ENCODE measurements around the gene BHLHA15.
"Not testable (repeated sequence)": the region's sequence is repeated elsewhere in the genome, so short reads cannot be mapped to it uniquely, and the experiment has no call there.

The BHLHA15 gene

GRCh38 chr7:98214811-98215321 lies 3.6 kb downstream of the BHLHA15 start:
- Histone ChIP-seq H3K4me3 (ENCODE audit: low read depth, low read length) (no peak overlapping the region), H3K27me3 (ENCODE audit: control insufficient read depth, insufficient read depth, low read length) (no peaks in the 10 kb centered on the region), H3K9me3 (ENCODE audit: control insufficient read depth, insufficient read depth, low read length) (no peaks in the 10 kb centered on the region), H3K36me3 (ENCODE audit: control insufficient read depth, insufficient read depth, low read length) (peaks cover 3% of the 10 kb centered on the region), H3K4me1 (ENCODE audit: control insufficient read depth, insufficient read depth, low read length) (peaks cover 2% of the 10 kb centered on the region), H3K9ac (ENCODE audit: low read depth, low read length) (no peak overlapping the region)

DNA sequence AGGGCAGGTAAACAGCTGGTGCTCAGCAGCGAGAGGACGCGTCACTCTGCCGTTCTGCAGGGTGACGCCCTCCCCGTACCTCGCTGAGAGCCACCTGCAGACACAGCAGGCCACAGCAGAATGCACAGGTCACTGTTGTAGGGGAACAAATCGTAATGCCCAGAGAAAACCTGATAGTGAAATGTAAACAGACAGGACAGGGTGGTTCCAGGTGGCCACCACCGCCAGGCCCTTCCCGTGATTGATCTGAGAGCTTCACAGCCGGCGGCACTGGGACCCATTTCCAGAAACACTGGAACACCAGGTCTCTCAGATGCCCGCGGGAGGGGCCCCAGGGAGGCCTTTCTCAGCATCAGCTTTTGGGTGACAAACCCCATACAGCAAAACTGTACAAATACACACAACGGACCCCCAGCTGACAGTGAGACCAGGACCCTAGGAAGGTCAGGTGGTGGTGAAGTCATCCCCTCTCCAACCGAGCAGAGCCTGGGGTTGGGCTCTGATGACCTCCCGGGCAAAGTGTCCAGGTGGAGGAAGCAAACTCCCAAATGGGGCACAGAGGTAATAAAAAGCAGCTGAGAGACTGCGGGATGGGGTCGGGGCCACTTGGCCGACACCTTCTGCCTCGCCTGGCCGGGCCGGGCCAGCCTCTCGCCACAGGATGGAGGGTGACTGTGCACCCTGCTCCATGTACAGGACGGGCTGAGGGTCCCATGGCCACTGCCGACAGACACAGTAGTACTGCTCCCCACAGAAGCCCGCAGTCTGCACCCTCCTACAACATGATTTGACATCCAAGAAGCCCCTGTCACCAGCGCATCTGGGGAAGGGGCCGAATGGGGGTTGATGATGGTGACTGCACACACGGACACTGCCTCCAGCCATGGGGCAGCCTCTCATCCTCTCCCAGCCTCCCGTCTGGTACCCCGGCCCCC lies 4.6 kb downstream of the BHLHA15 start:
- Histone ChIP-seq H3K27me3 (ENCODE audit: control insufficient read depth, insufficient read depth, low read length) (no peaks in the 10 kb centered on the region), H3K4me1 (ENCODE audit: control insufficient read depth, insufficient read depth, low read length) (peaks cover 2% of the 10 kb centered on the region), H3K9me3 (ENCODE audit: control insufficient read depth, insufficient read depth, low read length) (no peaks in the 10 kb centered on the region), H3K36me3 (ENCODE audit: control insufficient read depth, insufficient read depth, low read length) (peaks cover 3% of the 10 kb centered on the region), H3K9ac (ENCODE audit: low read depth, low read length) (no peak overlapping the region), H3K4me3 (ENCODE audit: low read depth, low read length) (no peak overlapping the region)

GRCh38 chr7:98216941-98217622 lies 5.8 kb downstream of the BHLHA15 start:
- Histone ChIP-seq H3K9me3 (ENCODE audit: control insufficient read depth, insufficient read depth, low read length) (no peaks in the 10 kb centered on the region), H3K9ac (ENCODE audit: low read depth, low read length) (no peak overlapping the region), H3K36me3 (ENCODE audit: control insufficient read depth, insufficient read depth, low read length) (peaks cover 6% of the 10 kb centered on the region), H3K4me3 (ENCODE audit: low read depth, low read length) (no peak overlapping the region), H3K27me3 (ENCODE audit: control insufficient read depth, insufficient read depth, low read length) (no peaks in the 10 kb centered on the region), H3K4me1 (ENCODE audit: control insufficient read depth, insufficient read depth, low read length) (no peaks in the 10 kb centered on the region)

DNA sequence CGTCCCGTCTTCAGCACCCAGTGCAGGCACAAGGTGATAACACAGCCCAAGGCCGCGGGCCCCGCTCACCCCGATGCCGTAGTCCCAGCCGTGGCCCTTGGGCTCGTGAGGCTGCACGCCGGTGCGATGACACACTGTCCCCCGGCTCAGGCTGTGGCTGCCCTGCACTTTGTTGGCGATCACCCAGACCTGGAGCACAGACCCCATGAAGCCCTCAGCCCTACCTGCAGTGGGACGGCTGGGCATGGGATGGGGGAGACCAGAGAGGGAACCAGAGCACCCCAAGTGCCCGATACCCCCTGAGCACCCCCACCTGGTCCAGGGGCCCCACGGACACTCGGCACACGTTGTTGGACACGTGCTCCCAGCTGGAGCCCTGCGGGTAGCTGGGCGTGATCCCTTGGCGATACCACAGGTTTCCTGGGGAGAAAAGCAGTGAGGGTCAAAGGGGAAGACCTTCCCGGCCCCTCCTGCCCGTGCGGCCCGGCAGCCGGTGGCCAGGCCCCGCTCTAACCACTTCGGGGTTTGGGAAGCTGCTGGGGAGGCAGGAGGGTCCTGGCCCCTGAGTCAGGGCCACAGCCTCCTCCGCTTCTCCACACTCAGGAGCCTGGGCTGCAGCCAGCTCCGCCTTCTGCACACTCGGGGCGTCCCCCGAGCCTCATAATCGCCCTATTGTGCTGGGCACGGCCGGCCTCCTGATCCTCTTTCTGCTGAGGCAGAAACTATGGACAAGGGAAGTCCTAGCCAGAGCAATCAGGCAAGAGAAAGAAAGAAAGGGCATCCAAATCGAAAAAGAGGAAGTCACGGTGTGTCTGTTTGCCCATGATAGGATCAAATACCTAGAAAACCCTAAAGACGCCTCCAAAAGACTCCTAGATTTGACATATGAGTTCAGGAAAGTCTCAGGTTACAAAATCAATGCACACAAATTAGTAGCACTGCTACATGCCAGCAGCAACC lies 6.7 kb downstream of the BHLHA15 start:
- Histone ChIP-seq H3K36me3 (ENCODE audit: control insufficient read depth, insufficient read depth, low read length) (peaks cover 6% of the 10 kb centered on the region), H3K9me3 (ENCODE audit: control insufficient read depth, insufficient read depth, low read length) (no peaks in the 10 kb centered on the region), H3K4me3 (ENCODE audit: low read depth, low read length) (no peak overlapping the region), H3K9ac (ENCODE audit: low read depth, low read length) (no peak overlapping the region), H3K27me3 (ENCODE audit: control insufficient read depth, insufficient read depth, low read length) (no peaks in the 10 kb centered on the region), H3K4me1 (ENCODE audit: control insufficient read depth, insufficient read depth, low read length) (no peaks in the 10 kb centered on the region)

DNA sequence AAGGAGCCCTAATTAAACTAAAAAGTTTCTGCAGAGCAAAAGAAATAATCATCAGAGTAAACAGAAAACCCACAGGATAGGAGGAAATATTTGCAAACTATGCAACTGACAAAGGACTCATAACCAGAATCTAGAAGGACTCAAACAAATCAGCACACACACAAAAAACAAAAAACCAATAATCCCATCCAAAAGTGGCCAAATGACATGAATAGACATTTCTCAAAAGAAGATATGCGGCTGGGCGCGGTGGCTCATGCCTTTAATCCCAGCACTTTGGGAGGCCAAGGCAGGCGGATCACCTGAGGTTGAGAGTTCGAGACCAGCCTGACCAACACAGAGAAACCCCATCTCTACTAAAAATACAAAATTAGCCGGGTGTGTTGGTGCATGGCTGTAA lies 8.1 kb downstream of the BHLHA15 start:
- not testable (repeated sequence) for H3K9ac ChIP-seq (ENCODE audit: low read depth, low read length); H3K27me3 ChIP-seq (ENCODE audit: control insufficient read depth, insufficient read depth, low read length); H3K4me3 ChIP-seq (ENCODE audit: low read depth, low read length); H3K4me1 ChIP-seq (ENCODE audit: control insufficient read depth, insufficient read depth, low read length); H3K36me3 ChIP-seq (ENCODE audit: control insufficient read depth, insufficient read depth, low read length); H3K9me3 ChIP-seq (ENCODE audit: control insufficient read depth, insufficient read depth, low read length)

DNA sequence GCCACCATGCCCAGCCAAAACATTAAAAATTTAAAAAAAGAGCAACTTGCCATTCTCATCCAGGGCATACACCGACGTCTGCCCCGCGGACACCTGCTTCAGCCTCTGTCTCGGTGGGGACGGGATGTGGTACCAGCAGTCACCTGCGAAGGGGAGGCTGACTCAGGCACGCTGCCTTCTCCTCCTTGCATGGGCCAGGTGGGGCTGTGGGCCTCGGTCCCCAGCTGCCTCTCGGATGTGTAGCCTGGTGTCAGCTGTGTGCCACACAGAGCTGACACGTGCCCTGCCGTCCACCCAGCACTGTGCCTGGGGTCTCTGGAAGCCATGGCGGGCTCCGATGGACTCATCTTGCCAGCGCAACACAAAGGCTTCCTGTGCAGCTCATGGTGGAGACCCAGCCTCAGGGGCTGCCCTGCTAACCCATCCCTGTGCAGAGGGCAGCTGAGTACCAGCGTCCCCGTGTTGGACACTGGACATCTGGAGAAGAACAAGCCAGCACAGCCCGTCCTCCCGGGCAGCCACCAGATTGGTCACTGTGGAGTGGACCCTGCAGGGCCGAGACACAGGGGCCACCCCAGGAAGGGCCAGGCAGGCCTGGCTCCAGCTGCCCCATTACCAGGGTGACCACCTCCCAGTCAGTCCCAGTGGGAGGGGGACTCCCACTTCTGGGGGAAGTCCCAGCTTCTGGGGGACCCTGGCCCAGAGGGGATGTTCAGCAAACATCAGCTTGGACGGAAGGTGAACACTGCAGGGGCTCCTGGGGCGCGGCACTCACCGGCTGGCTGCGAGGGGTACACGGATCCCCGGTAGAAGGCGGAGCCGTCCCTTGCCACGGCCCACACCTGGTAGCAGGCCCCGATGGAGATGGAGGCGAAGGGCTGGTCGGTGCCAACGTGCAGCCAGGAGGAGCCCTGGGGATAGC lies 10.6 kb downstream of the BHLHA15 start:
- no peak overlapping the region for H3K9ac ChIP-seq (ENCODE audit: low read depth, low read length)
- no peaks in the 10 kb centered on the region for H3K9me3 ChIP-seq (ENCODE audit: control insufficient read depth, insufficient read depth, low read length)
- H3K4me3 ChIP-seq (ENCODE audit: low read depth, low read length): no peak overlapping the region
- H3K36me3 ChIP-seq (ENCODE audit: control insufficient read depth, insufficient read depth, low read length): peaks cover 12% of the 10 kb centered on the region
- H3K4me1 ChIP-seq (ENCODE audit: control insufficient read depth, insufficient read depth, low read length): no peaks in the 10 kb centered on the region
- no peaks in the 10 kb centered on the region for H3K27me3 ChIP-seq (ENCODE audit: control insufficient read depth, insufficient read depth, low read length)

GRCh38 chr7:98222533-98223195 lies 11.4 kb downstream of the BHLHA15 start:
- H3K36me3 ChIP-seq (ENCODE audit: control insufficient read depth, insufficient read depth, low read length): peaks cover 12% of the 10 kb centered on the region
- no peak overlapping the region for H3K9ac ChIP-seq (ENCODE audit: low read depth, low read length)
- no peaks in the 10 kb centered on the region for H3K27me3 ChIP-seq (ENCODE audit: control insufficient read depth, insufficient read depth, low read length)
- H3K9me3 ChIP-seq (ENCODE audit: control insufficient read depth, insufficient read depth, low read length): no peaks in the 10 kb centered on the region
- no peak overlapping the region for H3K4me3 ChIP-seq (ENCODE audit: low read depth, low read length)
- H3K4me1 ChIP-seq (ENCODE audit: control insufficient read depth, insufficient read depth, low read length): no peaks in the 10 kb centered on the region

GRCh38 chr7:98223351-98223897 lies 12.2 kb downstream of the BHLHA15 start:
- H3K4me1 ChIP-seq (ENCODE audit: control insufficient read depth, insufficient read depth, low read length): no peaks in the 10 kb centered on the region
- no peaks in the 10 kb centered on the region for H3K27me3 ChIP-seq (ENCODE audit: control insufficient read depth, insufficient read depth, low read length)
- H3K9ac ChIP-seq (ENCODE audit: low read depth, low read length): no peak overlapping the region
- H3K9me3 ChIP-seq (ENCODE audit: control insufficient read depth, insufficient read depth, low read length): no peaks in the 10 kb centered on the region
- no peak overlapping the region for H3K4me3 ChIP-seq (ENCODE audit: low read depth, low read length)
- H3K36me3 ChIP-seq (ENCODE audit: control insufficient read depth, insufficient read depth, low read length): peaks cover 9% of the 10 kb centered on the region

DNA sequence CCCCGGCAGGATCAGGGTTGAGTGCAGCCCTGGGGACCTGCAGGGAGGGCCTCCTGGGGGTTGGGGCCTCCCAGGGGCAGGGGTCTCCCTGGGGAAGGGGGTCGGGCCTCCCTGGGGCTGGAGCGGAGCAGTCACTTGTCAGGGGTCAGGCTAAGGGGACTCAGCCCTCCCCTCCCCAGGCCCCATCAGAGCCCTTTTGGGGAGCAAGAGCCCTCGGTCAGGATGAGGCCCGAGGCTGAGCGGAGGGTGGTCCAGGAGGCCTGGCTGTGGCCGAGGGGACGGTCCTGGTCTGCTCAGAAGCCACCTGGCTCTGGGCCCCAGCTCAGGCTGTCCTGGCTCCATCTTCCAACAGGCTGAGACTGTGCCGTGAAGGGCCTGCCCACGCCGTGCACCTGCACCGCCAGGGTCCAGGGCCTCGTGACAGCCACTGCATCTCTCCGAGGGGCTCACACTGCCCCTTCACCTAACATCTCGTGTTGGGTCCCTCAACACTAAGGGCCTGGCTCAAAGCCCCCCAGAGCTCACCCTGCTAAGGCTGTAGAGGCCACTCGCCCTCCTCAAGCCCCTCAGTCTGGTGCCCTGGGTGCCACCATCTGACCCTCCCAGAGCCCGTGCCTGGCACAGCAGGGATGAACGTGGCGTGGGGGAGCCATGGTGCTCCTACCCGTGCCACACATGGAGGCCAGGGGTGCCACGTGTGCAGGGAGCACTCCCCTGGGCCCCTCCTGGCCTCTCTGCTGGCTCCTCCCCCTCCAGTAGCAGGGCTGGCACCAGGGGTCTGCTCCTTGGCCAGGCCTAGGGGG lies 12.9 kb downstream of the BHLHA15 start:
- Histone ChIP-seq H3K4me3 (ENCODE audit: low read depth, low read length) (no peak overlapping the region), H3K9ac (ENCODE audit: low read depth, low read length) (no peak overlapping the region), H3K27me3 (ENCODE audit: control insufficient read depth, insufficient read depth, low read length) (no peaks in the 10 kb centered on the region), H3K9me3 (ENCODE audit: control insufficient read depth, insufficient read depth, low read length) (no peaks in the 10 kb centered on the region), H3K4me1 (ENCODE audit: control insufficient read depth, insufficient read depth, low read length) (no peaks in the 10 kb centered on the region), H3K36me3 (ENCODE audit: control insufficient read depth, insufficient read depth, low read length) (peaks cover 9% of the 10 kb centered on the region)

Measured in iPS-15b (cell line).